Neuronal stem cell (in vitro differentiated cells): ENCODE measurements around the gene C1orf21.

ENCODE experiments used
- DNase-seq: peaks from one replicate; pipeline ENCODE4 v3.0.0-alpha.2; 2013; ENCODE audit warnings: low spot score
- H2AFZ ChIP-seq: one replicate; pipeline ENCODE4 v1.6.1; 2013; ENCODE audit warnings: mild to moderate bottlenecking, low read length, inconsistent platforms
- H2AK5ac ChIP-seq: 2 replicates; pipeline ENCODE4 v1.6.1; 2013; ENCODE audit warnings: low read depth, mild to moderate bottlenecking, inconsistent platforms, low read length, moderate library complexity, mixed read lengths
- H2BK120ac ChIP-seq: 2 replicates; pipeline ENCODE4 v1.6.1; 2013; ENCODE audit warnings: low read depth, mild to moderate bottlenecking, inconsistent platforms, low read length, moderate library complexity, mixed read lengths
- H2BK12ac ChIP-seq: one replicate; pipeline ENCODE4 v1.6.1; 2013; ENCODE audit warnings: low read length, inconsistent platforms
- H2BK15ac ChIP-seq: 2 replicates; pipeline ENCODE4 v1.6.1; 2013; ENCODE audit warnings: mild to moderate bottlenecking, low read length, inconsistent platforms, mixed read lengths
- H2BK5ac ChIP-seq: one replicate; pipeline ENCODE4 v1.6.1; 2013; ENCODE audit warnings: inconsistent platforms, mild to moderate bottlenecking, low read length, moderate library complexity
- H3K14ac ChIP-seq: one replicate; pipeline ENCODE4 v1.6.1; 2013; ENCODE audit warnings: low read length, inconsistent platforms
- H3K18ac ChIP-seq: 2 replicates; pipeline ENCODE4 v1.6.1; 2013; ENCODE audit warnings: low read length, inconsistent platforms
- H3K23ac ChIP-seq: 2 replicates; pipeline ENCODE4 v1.6.1; 2013; ENCODE audit warnings: low read depth, mild to moderate bottlenecking, mixed read lengths, low read length, inconsistent platforms; ENCODE audit not compliant: poor library complexity
- H3K27ac ChIP-seq: replicated peaks from 3 replicates; pipeline ENCODE4 v1.5.1; 2013; ENCODE audit warnings: low read length, inconsistent platforms
- H3K27me3 ChIP-seq, 3 experiments: 2 replicates each; pipeline ENCODE4 v1.6.1; 2013; ENCODE audit warnings: low read length in 3 of 3, mild to moderate bottlenecking in 2 of 3, inconsistent platforms in 1 of 3, low read depth in 1 of 3, mixed read lengths in 1 of 3, moderate library complexity in 1 of 3; ENCODE audit not compliant: control insufficient read depth in 3 of 3, insufficient read depth in 3 of 3
- H3K36me3 ChIP-seq, 2 donors: replicated peaks in 1 of 2; 2 replicates each; pipeline ENCODE4 v1.6.1; 2013; ENCODE audit warnings: low read length in 2 of 2; ENCODE audit not compliant: control insufficient read depth in 2 of 2, insufficient read depth in 2 of 2
- H3K4ac ChIP-seq: 2 replicates; pipeline ENCODE4 v1.6.1; 2013; ENCODE audit warnings: inconsistent platforms, mild to moderate bottlenecking, low read length, moderate library complexity
- H3K4me1 ChIP-seq, 2 donors: 1 replicate in 1 of 2; 2 replicates in 1 of 2; pipeline ENCODE4 v1.6.1; 2013; ENCODE audit warnings: low read length in 2 of 2, low read depth in 1 of 2; ENCODE audit not compliant: control insufficient read depth in 2 of 2, insufficient read depth in 1 of 2
- H3K4me2 ChIP-seq: one replicate; pipeline ENCODE4 v1.6.1; 2013; ENCODE audit warnings: mild to moderate bottlenecking, low read length, inconsistent platforms; ENCODE audit not compliant: insufficient read depth, poor library complexity, severe bottlenecking
- H3K4me3 ChIP-seq, 2 donors: 2 replicates each; pipeline ENCODE4 v1.5.1; 2013; ENCODE audit warnings: low read length in 2 of 2, mild to moderate bottlenecking in 2 of 2, inconsistent platforms in 1 of 2, moderate library complexity in 1 of 2
- H3K79me1 ChIP-seq: one replicate; pipeline ENCODE4 v1.6.1; 2013; ENCODE audit warnings: low read depth, mild to moderate bottlenecking, inconsistent platforms, low read length, moderate library complexity
- H3K9ac ChIP-seq: one replicate; pipeline ENCODE4 v1.6.1; 2013; ENCODE audit warnings: mild to moderate bottlenecking, low read depth, low read length, inconsistent platforms; ENCODE audit not compliant: poor library complexity
- H3K9me3 ChIP-seq, 2 donors: replicated peaks in 1 of 2; 2 replicates each; pipeline versions ENCODE3 to v1.6.1; 2013; ENCODE audit warnings: low read length in 2 of 2, mild to moderate bottlenecking in 2 of 2, inconsistent platforms in 1 of 2, low read depth in 1 of 2, mixed read lengths in 1 of 2, moderate library complexity in 1 of 2; ENCODE audit not compliant: control insufficient read depth in 2 of 2, insufficient read depth in 1 of 2
- H4K8ac ChIP-seq: one replicate; pipeline ENCODE4 v1.6.1; 2013; ENCODE audit warnings: low read depth, mild to moderate bottlenecking, inconsistent platforms, low read length, moderate library complexity
- H4K91ac ChIP-seq: one replicate; pipeline ENCODE4 v1.6.1; 2013; ENCODE audit warnings: low read length, low read depth, mild to moderate bottlenecking, inconsistent platforms; ENCODE audit not compliant: poor library complexity
- WGBS, 2 donors: extraction: QIAGEN DNeasy Blood & Tissue Kit; methylation state at CpG; one replicate each; pipeline ENCODE4 v1.1.7; 2013; ENCODE audit warnings: missing lambda C conversion rate in 2 of 2, mixed read lengths in 1 of 2; ENCODE audit not compliant: insufficient read length in 2 of 2, insufficient replicate concordance in 1 of 2; ENCODE audit errors: extremely low coverage in 2 of 2; 5-methylcytosine and 5-hydroxymethylcytosine counted together

C1orf21 gene

DNA sequence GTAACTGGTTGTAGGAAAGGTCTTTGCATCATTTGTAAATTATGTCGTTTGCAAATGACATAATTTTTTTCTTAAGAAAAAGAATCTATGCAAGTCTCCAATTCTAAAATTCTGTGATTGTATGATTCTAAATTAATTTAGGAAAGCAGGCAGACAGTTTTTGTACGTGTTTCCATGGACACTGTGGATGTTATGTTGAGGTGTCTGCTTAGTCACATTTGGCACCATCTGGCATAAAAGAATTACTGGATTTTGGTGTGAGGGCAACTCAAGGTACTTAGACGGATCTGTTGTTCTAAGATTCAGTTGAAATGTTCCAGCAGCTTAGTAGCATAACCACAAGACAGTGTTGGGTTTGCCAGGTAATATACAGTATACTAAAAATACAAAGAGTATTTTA, 42.5 kb downstream of the C1orf21 start:
- Histone ChIP-seq H3K79me1 (peaks cover 2% of the 10 kb centered on the region), H2BK12ac (no peak overlapping the region), H3K4ac (no peak overlapping the region), H2BK5ac (no peak overlapping the region), H3K14ac (no peak overlapping the region), H2AFZ (no peak overlapping the region), H3K27ac (no peak overlapping the region), H3K27me3 (no peaks in the 10 kb centered on the region), H3K4me3 (no peak overlapping the region), H4K8ac (no peak overlapping the region), H4K91ac (no peak overlapping the region), H3K9ac (no peak overlapping the region), H2BK15ac (no peak overlapping the region), H3K18ac (no peak overlapping the region), H3K23ac (no peak overlapping the region), H2BK120ac (no peak overlapping the region), H3K4me2 (no peak overlapping the region), H3K9me3 (no peaks in the 10 kb centered on the region), H3K4me1 (peaks cover 0 to 7% of the 10 kb centered on the region in 2 donors), H2AK5ac (no peak overlapping the region), H3K36me3 (no peaks in the 10 kb centered on the region)
- WGBS, 2 donors = no CpG with 5 or more reads among the region's 3 CpGs
- no peak for DNase-seq

DNA sequence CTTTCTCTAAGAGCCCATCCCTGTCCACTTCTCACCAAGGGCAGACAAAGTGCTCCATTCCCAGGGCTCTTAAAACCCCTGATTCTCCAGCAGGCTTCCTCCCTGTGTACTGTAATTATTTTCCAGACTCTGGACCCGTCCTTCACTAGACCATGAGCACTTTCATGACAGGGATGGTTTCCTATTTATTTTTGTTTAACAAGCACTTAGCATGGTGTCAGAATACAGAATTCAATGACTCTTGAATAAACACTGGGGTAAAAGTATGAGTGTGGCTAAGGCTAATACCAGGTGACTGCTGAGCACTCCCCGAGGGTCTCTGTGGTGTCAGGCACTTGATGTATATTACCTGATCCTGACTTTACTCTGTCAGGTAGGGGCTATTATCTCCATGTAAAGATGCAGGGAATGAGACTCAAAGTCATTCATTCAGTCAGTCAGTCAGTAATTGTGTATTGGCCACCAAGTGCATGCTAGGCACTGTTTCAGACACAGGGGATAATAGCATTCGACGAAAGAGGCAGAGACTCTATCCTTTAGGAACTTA, 47.2 kb downstream of the C1orf21 start:
- no peak overlapping the region for H2BK12ac ChIP-seq
- H3K27ac ChIP-seq = no peak overlapping the region
- H3K27me3 ChIP-seq = no peaks in the 10 kb centered on the region
- no peak overlapping the region for H2BK5ac ChIP-seq
- peaks cover 0 to 2% of the 10 kb centered on the region in 2 donors for H3K4me1 ChIP-seq
- H3K4me3 ChIP-seq = no peak overlapping the region
- H2AK5ac ChIP-seq = no peak overlapping the region
- H3K4ac ChIP-seq = no peak overlapping the region
- H3K23ac ChIP-seq = no peak overlapping the region
- H3K9me3 ChIP-seq = peaks cover 0 to 2% of the 10 kb centered on the region in 2 donors
- no peak overlapping the region for H4K91ac ChIP-seq
- no peak overlapping the region for H2BK15ac ChIP-seq
- H4K8ac ChIP-seq = no peak overlapping the region
- H3K79me1 ChIP-seq = peaks cover 5% of the 10 kb centered on the region
- H2AFZ ChIP-seq = no peak overlapping the region
- H3K4me2 ChIP-seq = no peak overlapping the region
- H3K9ac ChIP-seq = no peak overlapping the region
- no peak for DNase-seq
- no CpG with 5 or more reads among the region's 4 CpGs for WGBS, 2 donors
- H3K14ac ChIP-seq = no peak overlapping the region
- H2BK120ac ChIP-seq = no peak overlapping the region
- no peaks in the 10 kb centered on the region for H3K36me3 ChIP-seq
- no peak overlapping the region for H3K18ac ChIP-seq

DNA sequence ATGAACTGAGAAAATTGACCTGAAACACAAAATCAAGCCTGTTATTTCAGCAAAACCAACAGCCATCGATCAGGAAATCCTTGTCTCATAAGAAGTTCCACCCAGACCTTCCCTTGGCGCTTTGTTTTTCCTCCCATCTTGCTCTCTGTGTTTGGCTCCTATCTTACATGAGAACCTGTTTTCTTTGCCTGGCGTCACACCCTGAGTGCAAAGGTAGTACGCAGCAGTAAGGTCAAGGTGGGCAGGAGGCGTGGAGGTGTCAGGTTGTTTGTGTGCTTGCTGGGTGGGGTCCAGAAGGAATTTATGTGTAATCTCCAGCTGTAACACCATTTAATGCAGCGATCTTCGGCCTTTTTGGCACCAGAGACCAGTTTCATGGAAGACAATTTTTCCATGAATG, 50.5 kb downstream of the C1orf21 start:
- H2BK12ac ChIP-seq = no peak overlapping the region
- no peak overlapping the region for H3K14ac ChIP-seq
- no peak overlapping the region for H4K91ac ChIP-seq
- H2BK5ac ChIP-seq = no peak overlapping the region
- H3K4me2 ChIP-seq = no peak overlapping the region
- H4K8ac ChIP-seq = no peak overlapping the region
- H3K4me3 ChIP-seq = no peak overlapping the region
- no peak overlapping the region for H3K23ac ChIP-seq
- H3K4me1 ChIP-seq = peaks cover 0 to 2% of the 10 kb centered on the region in 2 donors
- H3K27me3 ChIP-seq = no peaks in the 10 kb centered on the region
- H2AFZ ChIP-seq = no peak overlapping the region
- no peak overlapping the region for H3K27ac ChIP-seq
- H3K79me1 ChIP-seq = peaks cover 5% of the 10 kb centered on the region
- H2BK15ac ChIP-seq = no peak overlapping the region
- H3K9ac ChIP-seq = no peak overlapping the region
- H2BK120ac ChIP-seq = no peak overlapping the region
- no peak overlapping the region for H2AK5ac ChIP-seq
- H3K18ac ChIP-seq = no peak overlapping the region
- DNase-seq = no peak
- no peaks in the 10 kb centered on the region for H3K36me3 ChIP-seq
- no CpG with 5 or more reads among the region's 7 CpGs for WGBS, 2 donors
- no peak overlapping the region for H3K4ac ChIP-seq
- peaks cover 0 to 2% of the 10 kb centered on the region in 2 donors for H3K9me3 ChIP-seq

DNA sequence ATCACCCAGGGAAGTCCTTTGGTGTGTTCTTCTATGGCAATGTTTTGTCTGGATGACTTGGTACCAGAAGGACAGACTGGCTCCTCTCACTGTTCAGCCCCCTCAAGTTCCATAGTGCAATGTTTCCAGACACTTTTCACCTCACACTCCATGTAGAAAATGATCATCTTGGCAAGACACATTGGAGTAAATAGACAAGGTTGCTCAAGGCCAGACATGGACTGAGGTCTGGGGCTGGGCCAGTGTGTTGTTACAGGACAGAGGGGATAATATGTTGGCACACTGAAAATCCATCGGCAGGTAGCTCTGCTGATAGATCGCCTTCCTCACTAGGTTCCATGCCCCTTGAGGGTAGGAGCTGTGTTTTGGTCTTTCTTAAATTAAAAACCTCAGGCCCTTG, 51.5 kb downstream of the C1orf21 start:
- Histone ChIP-seq H3K4me3 (no peak overlapping the region), H2AFZ (no peak overlapping the region), H4K91ac (no peak overlapping the region), H3K79me1 (peaks cover 5% of the 10 kb centered on the region), H3K18ac (no peak overlapping the region), H3K14ac (no peak overlapping the region), H3K4me2 (no peak overlapping the region), H2BK15ac (no peak overlapping the region), H2BK12ac (no peak overlapping the region), H3K4ac (no peak overlapping the region), H3K27ac (no peak overlapping the region), H3K36me3 (no peaks in the 10 kb centered on the region), H3K9ac (no peak overlapping the region), H4K8ac (no peak overlapping the region), H3K4me1 (peaks cover 0 to 2% of the 10 kb centered on the region in 2 donors), H2BK5ac (no peak overlapping the region), H3K9me3 (peaks cover 0 to 2% of the 10 kb centered on the region in 2 donors), H2BK120ac (no peak overlapping the region), H2AK5ac (no peak overlapping the region), H3K27me3 (no peaks in the 10 kb centered on the region), H3K23ac (no peak overlapping the region)
- no peak for DNase-seq
- no CpG with 5 or more reads among the region's 2 CpGs for WGBS, 2 donors
